HepG2 (cell line): ENCODE data around the gene CPZ.
"Not testable (repeated sequence)": the region's sequence is repeated elsewhere in the genome, so short reads cannot be mapped to it uniquely, and the experiment has no call there.

Experiments used
- CHD4 ChIP-seq: fragments of 200-600 bp; sonication (generic); IDR thresholded peaks from 2 replicates; pipeline ENCODE4 v1.7.0; 2017; ENCODE audit warnings: mild to moderate bottlenecking, low read length, borderline replicate concordance
- MTA3 ChIP-seq: sonication (generic); formaldehyde crosslinking; IDR thresholded peaks from 2 replicates; pipeline ENCODE4 v1.4.0; 2020; ENCODE audit warnings: missing genetic modification reagents
- NFE2L2 ChIP-seq: fragments of 150-350 bp; IDR thresholded peaks from 2 replicates; pipeline ENCODE4 v1.6.1; 2014; ENCODE audit warnings: low read length
- PRPF4 ChIP-seq: fragments of 200-400 bp; formaldehyde crosslinking; IDR thresholded peaks from 2 replicates; pipeline ENCODE4 v1.6.1; 2016; ENCODE audit warnings: low read length, low read depth; ENCODE audit not compliant: poor library complexity, severe bottlenecking
- TCF7L2 ChIP-seq: IDR thresholded peaks from 2 replicates; pipeline ENCODE4 v1.6.1; 2011; ENCODE audit warnings: mild to moderate bottlenecking, low read depth, low read length, moderate library complexity
- ZFX ChIP-seq: sonication (generic); formaldehyde crosslinking; IDR thresholded peaks from 2 replicates; pipeline ENCODE4 v1.4.0; 2020; ENCODE audit warnings: mild to moderate bottlenecking, low read depth, missing genetic modification reagents, moderate library complexity
- TF ChIP-seq, protein P1 (sequence below), 2 experiments: IDR thresholded peaks; 2 replicates each; pipeline ENCODE4 v1.6.1; 2011 to 2012; ENCODE audit warnings: low read length in 2 of 2, borderline replicate concordance in 1 of 2, low read depth in 1 of 2, mild to moderate bottlenecking in 1 of 2, moderate library complexity in 1 of 2

- TF ChIP-seq NFE2L2; CHD4; MTA3 (CRISPR knock-in tag); ZFX (CRISPR knock-in tag); TCF7L2; PRPF4: not testable (repeated sequence)
- TF ChIP-seq, protein P1, sequence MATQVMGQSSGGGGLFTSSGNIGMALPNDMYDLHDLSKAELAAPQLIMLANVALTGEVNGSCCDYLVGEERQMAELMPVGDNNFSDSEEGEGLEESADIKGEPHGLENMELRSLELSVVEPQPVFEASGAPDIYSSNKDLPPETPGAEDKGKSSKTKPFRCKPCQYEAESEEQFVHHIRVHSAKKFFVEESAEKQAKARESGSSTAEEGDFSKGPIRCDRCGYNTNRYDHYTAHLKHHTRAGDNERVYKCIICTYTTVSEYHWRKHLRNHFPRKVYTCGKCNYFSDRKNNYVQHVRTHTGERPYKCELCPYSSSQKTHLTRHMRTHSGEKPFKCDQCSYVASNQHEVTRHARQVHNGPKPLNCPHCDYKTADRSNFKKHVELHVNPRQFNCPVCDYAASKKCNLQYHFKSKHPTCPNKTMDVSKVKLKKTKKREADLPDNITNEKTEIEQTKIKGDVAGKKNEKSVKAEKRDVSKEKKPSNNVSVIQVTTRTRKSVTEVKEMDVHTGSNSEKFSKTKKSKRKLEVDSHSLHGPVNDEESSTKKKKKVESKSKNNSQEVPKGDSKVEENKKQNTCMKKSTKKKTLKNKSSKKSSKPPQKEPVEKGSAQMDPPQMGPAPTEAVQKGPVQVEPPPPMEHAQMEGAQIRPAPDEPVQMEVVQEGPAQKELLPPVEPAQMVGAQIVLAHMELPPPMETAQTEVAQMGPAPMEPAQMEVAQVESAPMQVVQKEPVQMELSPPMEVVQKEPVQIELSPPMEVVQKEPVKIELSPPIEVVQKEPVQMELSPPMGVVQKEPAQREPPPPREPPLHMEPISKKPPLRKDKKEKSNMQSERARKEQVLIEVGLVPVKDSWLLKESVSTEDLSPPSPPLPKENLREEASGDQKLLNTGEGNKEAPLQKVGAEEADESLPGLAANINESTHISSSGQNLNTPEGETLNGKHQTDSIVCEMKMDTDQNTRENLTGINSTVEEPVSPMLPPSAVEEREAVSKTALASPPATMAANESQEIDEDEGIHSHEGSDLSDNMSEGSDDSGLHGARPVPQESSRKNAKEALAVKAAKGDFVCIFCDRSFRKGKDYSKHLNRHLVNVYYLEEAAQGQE (IDR thresholded peaks at IDR 0.05; ENCODE audit: borderline replicate concordance in 1 of 2, low read depth in 1 of 2, low read length in 2 of 2): not testable (repeated sequence)
Measured at GRCh38 chr4:8621135-8621534, 28.6 kb downstream of the CPZ start.
